NCI-H510A (cell line): Measurements from ENCODE around the gene TRIM74.
"Not testable (repeated sequence)": the region's sequence is repeated elsewhere in the genome, so short reads cannot be mapped to it uniquely, and the experiment has no call there.

Experiments
- DNase-seq: peaks from one replicate; lab custom pipeline; 2025; lab: John Stamatoyannopoulos, UW

The TRIM74 gene

GRCh38 chr7:72968980-72969516 lies at the start of gene TRIM74:
TRIM74 (minus strand) TSS chr7:72969466; CDS start chr7:72966157, 3,309 bp downstream.
- DNase-seq = not testable (repeated sequence)

- not testable (repeated sequence) for DNase-seq
Observed at GRCh38 chr7:73006491-73006890, 37.2 kb upstream of the TRIM74 start.

GRCh38 chr7:73005693-73006447 lies 36.6 kb upstream of the TRIM74 start:
- DNase-seq = not testable (repeated sequence)

GRCh38 chr7:73005356-73005692 lies 36.1 kb upstream of the TRIM74 start:
- DNase-seq = not testable (repeated sequence)

- DNase-seq = not testable (repeated sequence)
Observed at GRCh38 chr7:72997887-72998468, 28.7 kb upstream of the TRIM74 start.

GRCh38 chr7:72997447-72997846 lies 28.2 kb upstream of the TRIM74 start:
- DNase-seq = not testable (repeated sequence)

- not testable (repeated sequence) for DNase-seq
Observed at GRCh38 chr7:72995484-72995883, 26.2 kb upstream of the TRIM74 start.

- DNase-seq = not testable (repeated sequence)
Observed at GRCh38 chr7:72990146-72990913, 21.1 kb upstream of the TRIM74 start.

- DNase-seq = not testable (repeated sequence)
Observed at GRCh38 chr7:72982084-72982483, 12.8 kb upstream of the TRIM74 start.

- not testable (repeated sequence) for DNase-seq
Observed at GRCh38 chr7:72980382-72980781, 11.1 kb upstream of the TRIM74 start.

- not testable (repeated sequence) for DNase-seq
Observed at GRCh38 chr7:72976434-72976833, 7.2 kb upstream of the TRIM74 start.

GRCh38 chr7:72975656-72976286 lies 6.5 kb upstream of the TRIM74 start:
- DNase-seq = not testable (repeated sequence)

- DNase-seq = not testable (repeated sequence)
Observed at GRCh38 chr7:72974781-72975180, 5.5 kb upstream of the TRIM74 start.

GRCh38 chr7:72971505-72971904 lies 2.2 kb upstream of the TRIM74 start:
- not testable (repeated sequence) for DNase-seq

- not testable (repeated sequence) for DNase-seq
Observed at GRCh38 chr7:72969688-72970087, 422 bp upstream of the TRIM74 start.

- not testable (repeated sequence) for DNase-seq
Observed at GRCh38 chr7:72966892-72967291, 2.4 kb downstream of the TRIM74 start.

- not testable (repeated sequence) for DNase-seq
Observed at GRCh38 chr7:72965186-72965975, 3.9 kb downstream of the TRIM74 start.

GRCh38 chr7:72963056-72963455 lies 6.2 kb downstream of the TRIM74 start:
- not testable (repeated sequence) for DNase-seq

- not testable (repeated sequence) for DNase-seq
Observed at GRCh38 chr7:72961346-72961650, 8.0 kb downstream of the TRIM74 start.

GRCh38 chr7:72960626-72961345 lies 8.5 kb downstream of the TRIM74 start:
- not testable (repeated sequence) for DNase-seq

GRCh38 chr7:72960029-72960428 lies 9.2 kb downstream of the TRIM74 start:
- DNase-seq = not testable (repeated sequence)
